ENCODE results near the gene UTP11.

The UTP11 gene

DNA sequence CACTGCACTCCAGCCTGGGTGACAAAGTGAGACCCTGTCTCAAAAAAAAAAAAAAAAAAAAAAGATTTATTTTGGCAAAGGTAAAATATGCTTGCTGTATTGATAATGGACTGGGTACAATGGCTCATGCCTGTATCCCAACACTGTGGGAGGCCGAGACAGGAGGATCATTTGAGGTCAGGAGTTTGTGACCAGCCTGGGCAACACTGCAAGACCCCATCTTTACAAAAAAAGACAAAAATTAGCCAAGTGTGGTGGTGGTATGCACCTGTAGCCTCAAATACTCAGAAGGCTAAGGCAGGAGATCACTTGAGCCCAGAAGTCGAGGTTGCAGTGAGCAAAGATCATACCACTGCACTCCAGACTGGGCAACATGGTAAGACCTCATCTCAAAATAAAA is 29.0 kb upstream of the UTP11 start:
- in situ Hi-C loops (cut with MboI; ENCODE audit: low sequenced_read_pairs, unreplicated experiment): no loop called here
- no peak for DNase-seq (ENCODE audit: low spot score)
- no peak for TF ChIP-seq CTCF (IDR thresholded peaks at IDR 0.05; ENCODE audit: borderline replicate concordance, control extremely low read depth, extremely low read depth, insufficient read depth, missing control alignments)

- TF ChIP-seq CTCF (IDR thresholded peaks at IDR 0.05; ENCODE audit: borderline replicate concordance, control extremely low read depth, extremely low read depth, insufficient read depth, missing control alignments): no peak
- in situ Hi-C loops (cut with MboI; ENCODE audit: low sequenced_read_pairs, unreplicated experiment): no loop called here
- no peak for DNase-seq (ENCODE audit: low spot score)
Observed at GRCh38 chr1:37987679-37988078, 24.9 kb upstream of the UTP11 start.

DNA sequence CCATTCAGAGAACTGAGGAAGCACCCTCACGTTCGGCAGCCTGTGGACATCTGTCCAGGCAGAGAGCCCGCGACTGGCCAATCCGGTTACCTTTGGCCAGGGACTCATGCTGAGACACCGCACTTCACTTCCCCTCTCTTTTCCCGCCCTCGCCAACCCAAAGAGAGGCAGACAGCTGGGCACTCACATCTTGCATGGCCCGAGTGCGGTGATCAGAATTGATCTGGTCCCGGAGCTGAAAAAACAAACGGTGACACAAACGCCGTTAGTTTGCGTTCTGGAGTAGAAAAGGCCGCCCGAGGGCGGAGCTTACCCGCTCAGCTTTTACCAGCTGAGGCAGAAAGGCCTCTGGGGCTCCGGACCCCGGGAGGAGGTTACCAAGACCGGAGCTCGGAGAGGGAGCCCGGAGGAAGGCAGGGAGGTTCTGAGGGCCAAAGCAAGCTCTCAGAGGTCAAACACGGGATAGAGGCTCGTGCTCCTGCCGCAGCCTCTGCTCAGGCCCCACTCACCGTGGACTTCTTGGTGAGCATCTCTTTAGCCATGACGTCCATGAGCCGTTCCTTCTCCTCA is 23.1 kb upstream of the UTP11 start:
- DNase-seq (ENCODE audit: low spot score): no peak
- in situ Hi-C loops (cut with MboI; ENCODE audit: low sequenced_read_pairs, unreplicated experiment): no loop called here
- TF ChIP-seq CTCF (IDR thresholded peaks at IDR 0.05; ENCODE audit: borderline replicate concordance, control extremely low read depth, extremely low read depth, insufficient read depth, missing control alignments): no peak

- no peak for DNase-seq (ENCODE audit: low spot score)
- TF ChIP-seq CTCF (IDR thresholded peaks at IDR 0.05; ENCODE audit: borderline replicate concordance, control extremely low read depth, extremely low read depth, insufficient read depth, missing control alignments): no peak
- in situ Hi-C loops (cut with MboI; ENCODE audit: low sequenced_read_pairs, unreplicated experiment): no loop called here
Observed at GRCh38 chr1:37994886-37995566, 17.5 kb upstream of the UTP11 start.

- no peak for TF ChIP-seq CTCF (IDR thresholded peaks at IDR 0.05; ENCODE audit: borderline replicate concordance, control extremely low read depth, extremely low read depth, insufficient read depth, missing control alignments)
- in situ Hi-C loops (cut with MboI; ENCODE audit: low sequenced_read_pairs, unreplicated experiment): no loop called here
- DNase-seq (ENCODE audit: low spot score): no peak
Observed at GRCh38 chr1:37995751-37996345, 16.7 kb upstream of the UTP11 start.

DNA sequence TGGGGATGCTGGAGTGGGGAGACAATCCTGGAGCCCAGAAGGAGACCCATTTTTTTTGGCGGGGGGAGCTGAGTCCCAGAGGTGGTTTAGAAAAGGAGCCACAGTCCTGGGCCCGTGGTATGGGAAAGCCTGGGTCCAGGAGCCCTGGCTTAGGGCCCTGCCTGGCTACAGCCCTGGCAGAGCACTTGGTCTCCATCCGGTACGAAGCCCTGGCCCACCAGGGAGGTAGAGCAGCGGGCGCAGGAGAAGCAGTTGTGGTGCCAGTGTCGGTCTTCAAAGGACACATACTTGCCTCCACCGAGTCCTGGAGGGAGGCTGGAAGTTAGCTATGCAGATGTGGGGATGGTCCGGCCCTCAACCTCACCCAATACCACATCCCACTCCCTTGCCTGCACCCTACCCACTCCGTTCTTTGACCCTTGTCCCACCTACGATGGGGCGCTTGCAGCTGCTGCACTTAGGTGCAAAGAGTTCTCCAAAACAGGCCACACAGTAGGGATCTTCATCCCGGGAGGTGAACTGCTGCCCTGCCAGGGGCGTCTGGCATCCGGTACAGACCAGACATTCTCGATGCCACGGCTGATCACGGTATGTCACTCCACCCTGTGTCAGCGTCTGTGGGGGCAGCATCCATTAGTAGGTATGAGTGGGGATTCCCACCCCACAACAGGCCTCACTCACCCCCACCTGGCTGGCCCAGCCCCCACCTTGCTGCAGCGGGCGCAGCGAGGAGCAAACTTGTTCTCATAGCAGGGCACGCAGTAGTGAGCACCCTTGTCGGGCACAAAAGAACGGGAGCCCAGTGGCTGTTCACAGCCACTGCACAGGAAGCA is 15.1 kb upstream of the UTP11 start:
- no peak for DNase-seq (ENCODE audit: low spot score)
- TF ChIP-seq CTCF (IDR thresholded peaks at IDR 0.05; ENCODE audit: borderline replicate concordance, control extremely low read depth, extremely low read depth, insufficient read depth, missing control alignments): no peak
- in situ Hi-C loops (cut with MboI; ENCODE audit: low sequenced_read_pairs, unreplicated experiment): no loop called here

Measured in GM13976 (cell line).